Measurements from ENCODE around the gene STAG3.

STAG3 gene

DNA sequence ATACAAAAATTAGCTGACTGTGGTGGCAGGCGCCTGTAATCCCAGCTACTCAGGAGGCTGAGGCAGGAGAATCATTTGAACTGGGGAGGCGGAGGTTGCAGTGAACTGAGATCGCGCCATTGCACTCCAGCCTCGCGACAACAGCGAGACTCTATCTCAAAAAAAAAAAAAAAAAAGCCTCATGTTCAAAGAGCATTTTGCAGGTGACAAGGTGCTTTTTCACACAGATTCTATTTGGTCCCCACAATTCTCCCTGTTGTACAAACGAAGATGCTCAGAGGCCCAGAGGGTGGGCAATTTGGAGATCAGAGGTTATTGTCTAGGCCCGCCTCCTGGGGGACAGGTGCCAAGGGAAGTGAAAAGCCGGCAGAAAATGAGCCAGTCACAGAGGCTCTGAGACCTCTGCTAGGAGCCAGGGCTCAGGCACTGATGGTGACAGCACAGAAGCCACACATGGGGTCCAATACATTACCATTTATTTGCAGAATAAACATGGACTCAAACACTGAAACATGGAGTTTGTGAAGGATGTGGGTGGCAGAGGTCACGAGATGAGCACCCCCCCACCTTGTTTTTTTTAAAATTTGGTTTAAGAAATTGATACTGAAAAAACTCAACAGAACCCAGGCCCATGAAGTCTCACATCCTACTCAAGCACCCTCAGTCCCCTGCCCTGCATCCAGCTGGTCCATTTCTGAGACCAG lies 8.4 kb upstream of the STAG3 start:
- Histone ChIP-seq H3K9ac (no peak overlapping the region), H2AFZ (peak overlapping the region; percentile 84), H3K4me2 (ENCODE audit: low read length) (no peak overlapping the region), H3K4me1 (peaks cover 6% of the 10 kb centered on the region), H3K9me3 (ENCODE audit: control insufficient read depth, low read length) (no peaks in the 10 kb centered on the region), H3K4me3 (ENCODE audit: low read depth, low read length) (no peak overlapping the region), H3K27ac (no peak overlapping the region), H3K36me3 (ENCODE audit: control insufficient read depth, insufficient read depth, low read length) (no peaks in the 10 kb centered on the region), H3K27me3 (ENCODE audit: control insufficient read depth, insufficient read depth, low read length) (no peaks in the 10 kb centered on the region), H3K79me2 (no peaks in the 10 kb centered on the region)
- TF ChIP-seq, protein P1, sequence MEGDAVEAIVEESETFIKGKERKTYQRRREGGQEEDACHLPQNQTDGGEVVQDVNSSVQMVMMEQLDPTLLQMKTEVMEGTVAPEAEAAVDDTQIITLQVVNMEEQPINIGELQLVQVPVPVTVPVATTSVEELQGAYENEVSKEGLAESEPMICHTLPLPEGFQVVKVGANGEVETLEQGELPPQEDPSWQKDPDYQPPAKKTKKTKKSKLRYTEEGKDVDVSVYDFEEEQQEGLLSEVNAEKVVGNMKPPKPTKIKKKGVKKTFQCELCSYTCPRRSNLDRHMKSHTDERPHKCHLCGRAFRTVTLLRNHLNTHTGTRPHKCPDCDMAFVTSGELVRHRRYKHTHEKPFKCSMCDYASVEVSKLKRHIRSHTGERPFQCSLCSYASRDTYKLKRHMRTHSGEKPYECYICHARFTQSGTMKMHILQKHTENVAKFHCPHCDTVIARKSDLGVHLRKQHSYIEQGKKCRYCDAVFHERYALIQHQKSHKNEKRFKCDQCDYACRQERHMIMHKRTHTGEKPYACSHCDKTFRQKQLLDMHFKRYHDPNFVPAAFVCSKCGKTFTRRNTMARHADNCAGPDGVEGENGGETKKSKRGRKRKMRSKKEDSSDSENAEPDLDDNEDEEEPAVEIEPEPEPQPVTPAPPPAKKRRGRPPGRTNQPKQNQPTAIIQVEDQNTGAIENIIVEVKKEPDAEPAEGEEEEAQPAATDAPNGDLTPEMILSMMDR (IDR thresholded peaks at IDR 0.05) = no peak

DNA sequence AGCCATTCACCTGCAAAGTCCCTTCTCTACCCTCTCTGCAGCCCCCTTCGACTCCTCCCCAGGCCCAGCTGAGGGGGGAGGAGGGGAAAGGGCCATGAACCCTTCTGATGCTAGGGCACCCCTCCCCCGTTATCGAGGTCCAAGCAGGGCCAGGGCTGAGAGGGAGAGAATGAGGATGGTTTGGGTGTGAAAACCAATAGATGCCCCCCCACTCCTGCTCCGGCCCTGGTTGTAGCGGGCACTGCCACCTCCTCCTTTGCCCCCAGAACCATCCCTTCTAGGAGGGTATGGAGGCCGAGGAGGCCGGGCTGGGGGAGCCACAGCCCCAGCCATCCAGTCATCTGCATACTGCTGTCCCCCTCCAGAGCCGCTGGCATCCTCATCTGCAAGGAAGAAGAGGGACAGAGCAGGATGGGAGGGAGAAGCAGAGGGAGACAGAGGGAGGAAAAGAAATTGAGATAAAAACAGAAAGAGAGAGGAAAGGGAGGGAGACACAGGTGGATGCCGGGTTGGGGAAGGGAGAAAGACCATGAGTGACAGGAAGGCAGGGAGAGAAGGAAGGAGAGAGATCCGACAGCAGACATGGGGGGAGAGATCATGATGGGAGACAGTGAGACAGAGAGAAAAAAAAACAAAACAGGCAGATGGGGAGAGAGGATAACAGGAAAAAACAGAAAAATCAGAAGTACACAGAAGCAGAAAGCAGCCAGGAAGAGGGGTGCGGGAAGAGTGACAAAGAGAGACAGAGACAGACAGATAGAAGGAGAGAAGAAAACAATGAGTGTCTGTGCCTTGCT lies 7.4 kb upstream of the STAG3 start:
- H3K4me2 ChIP-seq (ENCODE audit: low read length) = no peak overlapping the region
- H3K79me2 ChIP-seq = no peaks in the 10 kb centered on the region
- no peak overlapping the region for H3K9ac ChIP-seq
- TF ChIP-seq, protein P1 (IDR thresholded peaks at IDR 0.05) = no peak
- H3K4me3 ChIP-seq (ENCODE audit: low read depth, low read length) = no peak overlapping the region
- no peaks in the 10 kb centered on the region for H3K9me3 ChIP-seq (ENCODE audit: control insufficient read depth, low read length)
- no peaks in the 10 kb centered on the region for H3K36me3 ChIP-seq (ENCODE audit: control insufficient read depth, insufficient read depth, low read length)
- H3K4me1 ChIP-seq = peaks cover 6% of the 10 kb centered on the region
- no peaks in the 10 kb centered on the region for H3K27me3 ChIP-seq (ENCODE audit: control insufficient read depth, insufficient read depth, low read length)
- H3K27ac ChIP-seq = no peak overlapping the region
- no peak overlapping the region for H2AFZ ChIP-seq

DNA sequence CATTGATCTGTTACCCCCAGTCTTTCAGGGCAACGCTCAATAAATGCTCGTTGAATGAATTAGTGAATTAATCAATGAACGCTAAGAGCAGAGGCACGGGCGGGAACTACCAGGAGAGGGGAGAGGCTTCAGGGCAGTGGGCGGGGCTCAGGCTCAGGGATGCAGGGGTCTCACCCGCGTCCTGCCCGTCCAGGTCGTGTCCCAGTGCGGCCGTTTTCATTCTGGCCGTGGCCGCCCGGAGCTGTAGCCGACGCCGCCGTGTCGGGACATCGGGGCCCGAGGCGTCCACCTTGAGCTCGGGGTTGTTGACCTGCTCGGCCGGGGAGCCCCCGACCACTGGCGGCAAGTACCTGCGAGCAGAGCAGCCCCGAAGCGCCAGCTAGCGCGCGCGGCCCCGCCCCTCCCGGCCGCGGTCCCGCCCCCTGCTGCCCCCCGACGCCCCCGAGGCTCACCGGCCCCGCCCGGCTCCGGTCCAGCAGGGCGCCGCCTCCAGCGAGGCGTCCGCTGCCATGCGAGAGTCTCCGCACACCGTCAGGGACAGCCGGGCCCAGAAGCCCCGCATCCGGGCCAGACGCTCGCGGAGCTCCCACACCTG lies 6.5 kb upstream of the STAG3 start:
- Histone ChIP-seq H3K36me3 (ENCODE audit: control insufficient read depth, insufficient read depth, low read length) (no peaks in the 10 kb centered on the region), H3K4me2 (ENCODE audit: low read length) (peak overlapping the region; percentile 71), H3K9ac (no peak overlapping the region), H3K79me2 (no peaks in the 10 kb centered on the region), H2AFZ (peak overlapping the region; percentile 81), H3K27me3 (ENCODE audit: control insufficient read depth, insufficient read depth, low read length) (no peaks in the 10 kb centered on the region), H3K27ac (no peak overlapping the region), H3K4me1 (peaks cover 6% of the 10 kb centered on the region), H3K9me3 (ENCODE audit: control insufficient read depth, low read length) (no peaks in the 10 kb centered on the region), H3K4me3 (ENCODE audit: low read depth, low read length) (peak overlapping the region; percentile 46)
- TF ChIP-seq, protein P1 (IDR thresholded peaks at IDR 0.05) = no peak

DNA sequence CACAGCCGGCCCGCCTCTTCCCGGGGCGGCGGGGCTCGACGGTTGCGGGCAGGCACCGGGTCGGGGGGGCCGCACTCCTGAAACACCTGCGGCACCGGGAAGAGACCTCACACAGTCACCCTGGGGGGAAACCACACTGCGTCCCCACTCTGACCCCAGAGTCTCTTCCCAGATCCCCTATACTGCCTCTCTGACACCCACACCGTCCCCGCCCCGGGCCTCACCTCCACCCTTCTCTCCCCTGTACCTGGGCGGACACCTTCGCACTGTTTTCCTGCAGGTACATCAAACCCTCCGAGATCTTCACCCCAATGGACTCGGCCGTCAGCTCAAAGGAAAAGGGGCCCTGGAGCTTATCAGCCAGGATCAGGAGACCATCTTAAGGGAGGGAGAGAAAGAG lies 5.9 kb upstream of the STAG3 start:
- TF ChIP-seq, protein P1 (IDR thresholded peaks at IDR 0.05) = no peak
- H3K36me3 ChIP-seq (ENCODE audit: control insufficient read depth, insufficient read depth, low read length) = no peaks in the 10 kb centered on the region
- H3K4me1 ChIP-seq = peaks cover 6% of the 10 kb centered on the region
- no peak overlapping the region for H3K27ac ChIP-seq
- no peak overlapping the region for H3K4me3 ChIP-seq (ENCODE audit: low read depth, low read length)
- no peaks in the 10 kb centered on the region for H3K27me3 ChIP-seq (ENCODE audit: control insufficient read depth, insufficient read depth, low read length)
- no peak overlapping the region for H3K9ac ChIP-seq
- H3K4me2 ChIP-seq (ENCODE audit: low read length) = peak overlapping the region; percentile 38
- no peaks in the 10 kb centered on the region for H3K9me3 ChIP-seq (ENCODE audit: control insufficient read depth, low read length)
- peak overlapping the region; percentile 81 for H2AFZ ChIP-seq
- no peaks in the 10 kb centered on the region for H3K79me2 ChIP-seq

All from parathyroid adenoma (tissue), 2 donors.